ENCODE data around the gene GNA14. TPM values are rescaled to one million over a fixed set of nuclear protein-coding genes. Genes with fewer than 3 reads are reported as not detected.

The GNA14 gene
- total and polyA plus RNA-seq, 2 donors (not counting 3 experiments of a cell fraction or from before 2014, with no cell fraction given) = 2.1 to 3.3 TPM

DNA sequence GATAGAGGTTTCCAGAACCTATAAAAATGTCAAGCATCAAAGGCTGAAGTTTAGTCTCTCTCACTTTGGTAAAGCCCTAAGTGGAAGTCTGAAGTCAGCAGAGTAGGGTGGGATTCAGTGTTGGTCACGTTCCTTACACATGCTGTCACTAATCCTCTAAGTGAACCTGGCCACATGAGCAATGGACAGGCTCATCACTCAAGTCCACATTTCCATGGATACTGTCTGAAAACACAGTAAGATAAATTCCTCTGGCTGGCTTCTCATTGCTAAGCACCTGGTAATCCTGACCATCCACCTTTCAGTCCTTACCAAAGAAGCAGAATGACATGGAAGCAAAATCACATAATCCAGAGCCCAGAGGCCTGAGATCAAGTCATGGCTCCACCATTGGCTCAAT lies 43.8 kb downstream of the GNA14 start:
- dilution Hi-C loops (cut with MboI; ENCODE audit: extremely low pct_ligation_motif_present, low sequenced_read_pairs) = no loop called here
- FAIRE-seq = no peak
- BruUV-seq (replicated peaks) = no TSS peak

More for the DNA sequence above, 43.8 kb downstream of the GNA14 start:
- no peaks in the 10 kb centered on the region for H3K36me3 ChIP-seq (ENCODE audit: control insufficient read depth in 2 of 2, extremely low read depth in 1 of 2, insufficient read depth in 2 of 2, low read length in 2 of 2)
- POLR2A ChIA-PET = no interaction called here
- no peak overlapping the region for H3K4me3 ChIP-seq (replicated peaks in 1 of 3; ENCODE audit: insufficient read depth in 1 of 3, low read depth in 1 of 3, low read length in 3 of 3)
- H3K27ac ChIP-seq (ENCODE audit: insufficient read depth, low read depth, low read length) = no peak overlapping the region
- CTCF ChIA-PET = no interaction called here
- H3K4me1 ChIP-seq (ENCODE audit: control insufficient read depth, extremely low read depth, insufficient read depth, low read length) = no peaks in the 10 kb centered on the region
- H2AFZ ChIP-seq (ENCODE audit: low read depth, low read length) = no peak overlapping the region
- no peaks in the 10 kb centered on the region for H3K9me1 ChIP-seq (replicated peaks; ENCODE audit: control insufficient read depth, extremely low read depth, insufficient read depth, low read length)
- intact Hi-C loops (cut with micrococcal nuclease) = no loop called here
- no peak for DNase-seq (ENCODE audit: low read depth, low spot score)
- H3K9ac ChIP-seq (replicated peaks; ENCODE audit: extremely low read depth, insufficient read depth, low read length) = no peak overlapping the region
- H4K20me1 ChIP-seq (replicated peaks; ENCODE audit: control insufficient read depth, extremely low read depth, insufficient read depth, low read length) = no peaks in the 10 kb centered on the region
- H3K4me2 ChIP-seq (ENCODE audit: insufficient read depth, low read length) = no peak overlapping the region
- TF ChIP-seq CTCF (IDR thresholded peaks at IDR 0.05; ENCODE audit: extremely low read depth in 1 of 2, insufficient read depth in 1 of 2, low read depth in 1 of 2, low read length in 2 of 2) = no peak
- no peak for TF ChIP-seq POLR2AphosphoS5 (IDR thresholded peaks at IDR 0.05; ENCODE audit: insufficient read depth, low read depth, low read length)
- no peak for TF ChIP-seq POLR2A (IDR thresholded peaks at IDR 0.05; ENCODE audit: low read depth, low read length)
- no peak for TF ChIP-seq EZH2 (IDR thresholded peaks at IDR 0.05; ENCODE audit: borderline replicate concordance, low read depth, low read length, severe bottlenecking)
- no peak for TF ChIP-seq FOS (IDR thresholded peaks at IDR 0.05; ENCODE audit: borderline replicate concordance, insufficient read depth, low read length)
- TF ChIP-seq MYC (IDR thresholded peaks at IDR 0.05; ENCODE audit: low read depth, low read length) = no peak
- no peak for TF ChIP-seq JUN (IDR thresholded peaks at IDR 0.05; ENCODE audit: borderline replicate concordance, insufficient read depth, insufficient read length, low read depth)
- TF ChIP-seq, protein P1, sequence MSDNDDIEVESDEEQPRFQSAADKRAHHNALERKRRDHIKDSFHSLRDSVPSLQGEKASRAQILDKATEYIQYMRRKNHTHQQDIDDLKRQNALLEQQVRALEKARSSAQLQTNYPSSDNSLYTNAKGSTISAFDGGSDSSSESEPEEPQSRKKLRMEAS (IDR thresholded peaks at IDR 0.05; ENCODE audit: insufficient read depth, insufficient read length) = no peak
- TF ChIP-seq GATA2 (IDR thresholded peaks at IDR 0.05; ENCODE audit: insufficient read depth, insufficient read length, low read depth, low read length) = no peak
- no peaks in the 10 kb centered on the region for H3K9me3 ChIP-seq (replicated peaks; ENCODE audit: control insufficient read depth, insufficient read depth, low read length)
- no peaks in the 10 kb centered on the region for H3K79me2 ChIP-seq (ENCODE audit: control insufficient read depth, insufficient read depth, low read length)
- H3K27me3 ChIP-seq (ENCODE audit: control insufficient read depth in 2 of 2, insufficient read depth in 2 of 2, low read length in 2 of 2) = no peaks in the 10 kb centered on the region
